HUDEP-2 (cell line): ENCODE measurements around the gene CD300LB.
"Not testable (repeated sequence)": the region's sequence is repeated elsewhere in the genome, so short reads cannot be mapped to it uniquely, and the experiment has no call there.

ENCODE experiments used
- DNase-seq, 76 experiments: peaks; one replicate each; lab custom pipeline; 2025; ENCODE audit not compliant: unreplicated experiment in 76 of 76; lab: John Stamatoyannopoulos, UW

CD300LB gene

GRCh38 chr17:74527081-74527480 is 4.2 kb downstream of the CD300LB start:
- DNase-seq, result no peak

GRCh38 chr17:74526681-74527080 is 4.6 kb downstream of the CD300LB start:
- DNase-seq, result no peak

GRCh38 chr17:74525781-74526288 is 5.4 kb downstream of the CD300LB start:
- no peak for DNase-seq

- DNase-seq, result no peak
These were observed 5.9 kb downstream of the CD300LB start for GRCh38 chr17:74525465-74525725.

- DNase-seq, result no peak
These were observed 6.4 kb downstream of the CD300LB start for GRCh38 chr17:74524653-74525464.

GRCh38 chr17:74523308-74523707 is 8.0 kb downstream of the CD300LB start:
- DNase-seq, result no peak

- no peak for DNase-seq
These were observed 8.7 kb downstream of the CD300LB start for GRCh38 chr17:74522381-74523105.

- DNase-seq, result no peak
These were observed 9.5 kb downstream of the CD300LB start for GRCh38 chr17:74521701-74522201.

- DNase-seq, result no peak
These were observed 10.3 kb downstream of the CD300LB start for GRCh38 chr17:74520790-74521480.

- no peak for DNase-seq
These were observed 11.2 kb downstream of the CD300LB start for GRCh38 chr17:74520016-74520434.

- DNase-seq, result not testable (repeated sequence)
These were observed 12.8 kb downstream of the CD300LB start for GRCh38 chr17:74518413-74518981.

- no peak for DNase-seq
These were observed 14.5 kb downstream of the CD300LB start for GRCh38 chr17:74516561-74517328.

GRCh38 chr17:74515941-74516340 is 15.3 kb downstream of the CD300LB start:
- no peak for DNase-seq

GRCh38 chr17:74514632-74515334 is 16.5 kb downstream of the CD300LB start:
- peak in 4 of 76 experiments; percentile 4 to 27 (median 13) for DNase-seq

GRCh38 chr17:74513987-74514631 is 17.2 kb downstream of the CD300LB start:
- peak in 18 of 76 experiments; percentile 3 to 39 (median 19) for DNase-seq

GRCh38 chr17:74512624-74513091 is 18.6 kb downstream of the CD300LB start:
- peak in 1 of 76 experiments; percentile 10 for DNase-seq

- DNase-seq, result no peak
These were observed 19.2 kb downstream of the CD300LB start for GRCh38 chr17:74512036-74512435.

- no peak for DNase-seq
These were observed 23.1 kb downstream of the CD300LB start for GRCh38 chr17:74508156-74508555.

- DNase-seq, result not testable (repeated sequence)
These were observed 27.3 kb downstream of the CD300LB start for GRCh38 chr17:74503949-74504348.
